Hepatocyte (in vitro differentiated cells): Measurements from ENCODE around the gene HOXD8. TPM values are rescaled to one million over a fixed set of nuclear protein-coding genes. Genes with fewer than 3 reads are reported as not detected.

ENCODE experiments used
- DNase-seq: peaks from one replicate; pipeline ENCODE4 v3.0.0-alpha.2; 2016; ENCODE audit warnings: low spot score
- H2AFZ ChIP-seq: fragments of 200-600 bp; sonication (generic); 2 replicates; pipeline ENCODE4 v1.6.0; 2016; ENCODE audit warnings: antibody characterized with exemption, mild to moderate bottlenecking
- H3K27ac ChIP-seq: fragments of 200-600 bp; sonication (generic); 2 replicates; pipeline ENCODE4 v1.5.1; 2016; ENCODE audit warnings: mild to moderate bottlenecking
- H3K27me3 ChIP-seq: fragments of 200-600 bp; sonication (generic); 2 replicates; pipeline ENCODE4 v1.6.1; 2016
- H3K36me3 ChIP-seq: fragments of 200-600 bp; sonication (generic); replicated peaks from 2 replicates; pipeline ENCODE4 v1.5.1; 2016; ENCODE audit warnings: low read depth; ENCODE audit not compliant: insufficient read depth
- H3K4me1 ChIP-seq: fragments of 200-600 bp; sonication (generic); 2 replicates; pipeline ENCODE4 v1.5.1; 2016; ENCODE audit warnings: mild to moderate bottlenecking, moderate library complexity; ENCODE audit not compliant: insufficient read depth
- H3K4me2 ChIP-seq: fragments of 200-600 bp; sonication (generic); 2 replicates; pipeline ENCODE4 v1.6.0; 2016
- H3K4me3 ChIP-seq: fragments of 200-600 bp; sonication (generic); 2 replicates; pipeline ENCODE4 v1.5.1; 2016; ENCODE audit warnings: mild to moderate bottlenecking
- H3K79me2 ChIP-seq: fragments of 200-600 bp; sonication (generic); 2 replicates; pipeline ENCODE4 v1.6.0; 2017; ENCODE audit warnings: mild to moderate bottlenecking
- H3K9me2 ChIP-seq: fragments of 200-600 bp; sonication (generic); replicated peaks from 2 replicates; pipeline ENCODE4 v1.6.0; 2017; ENCODE audit warnings: mild to moderate bottlenecking; ENCODE audit not compliant: insufficient read depth
- H3K9me3 ChIP-seq: fragments of 200-600 bp; sonication (generic); 2 replicates; pipeline ENCODE4 v1.5.1; 2016; ENCODE audit warnings: low read depth, mild to moderate bottlenecking
- H4K20me1 ChIP-seq: fragments of 200-600 bp; sonication (generic); 2 replicates; pipeline ENCODE4 v1.6.0; 2016; ENCODE audit warnings: mild to moderate bottlenecking; ENCODE audit not compliant: insufficient read depth, poor library complexity, severe bottlenecking
- EZH2 ChIP-seq: fragments of 200-600 bp; sonication (generic); IDR thresholded peaks from 2 replicates; pipeline ENCODE4 v1.6.1; 2016; ENCODE audit warnings: antibody characterized with exemption, mild to moderate bottlenecking, borderline replicate concordance
- EZH2phosphoT487 ChIP-seq: fragments of 200-600 bp; sonication (generic); IDR thresholded peaks from one replicate; pipeline ENCODE4 v1.6.1; 2018; ENCODE audit warnings: antibody characterized with exemption, mild to moderate bottlenecking, low read depth, moderate library complexity; ENCODE audit not compliant: unreplicated experiment, severe bottlenecking
- WGBS: methylation state at CpG from one replicate; pipeline ENCODE4 v1.1.6; 2016; ENCODE audit warnings: low lambda C conversion rate; ENCODE audit errors: missing lambda C conversion rate; 5-methylcytosine and 5-hydroxymethylcytosine counted together
- polyA plus RNA-seq: library from polyadenylated mRNA; unstranded; fragments of >200 nt; fragmentation: Nextera tagmentation; extraction: Ambion mirVana; gene quantifications from 2 replicates; pipeline ENCODE4 v1.2.1, GENCODE V29; 2016
- total RNA-seq: library from RNA; depleted of rRNA; stranded (reverse); fragments of >200 nt; gene quantifications from 2 replicates; pipeline ENCODE4 v1.2.3, GENCODE V29; 2014
- TF ChIP-seq, protein P1 (sequence below): fragments of 200-600 bp; sonication (generic); IDR thresholded peaks from 2 replicates; pipeline ENCODE4 v1.5.1; 2016; ENCODE audit warnings: antibody characterized with exemption, mild to moderate bottlenecking; ENCODE audit not compliant: poor library complexity

Gene HOXD8
- total and polyA plus RNA-seq, 2 experiments from 2014 or later: 1.3 TPM; not detected in 1

GRCh38 chr2:176173567-176174381 lies 44.3 kb downstream of the HOXD8 start:
- H3K4me2 ChIP-seq: peak overlapping the region; percentile 62
- no peak overlapping the region for H3K27ac ChIP-seq
- peaks cover 17% of the 10 kb centered on the region for H3K4me1 ChIP-seq
- no peaks in the 10 kb centered on the region for H3K9me2 ChIP-seq
- H3K9me3 ChIP-seq: no peaks in the 10 kb centered on the region
- TF ChIP-seq EZH2: no peak
- TF ChIP-seq EZH2phosphoT487: peak; percentile 57
- H2AFZ ChIP-seq: no peak overlapping the region
- H4K20me1 ChIP-seq: no peaks in the 10 kb centered on the region
- H3K27me3 ChIP-seq: peaks cover 100% of the 10 kb centered on the region
- WGBS: 22% methylated on average over 7 of the region's 7 CpGs
- no peak overlapping the region for H3K4me3 ChIP-seq
- H3K36me3 ChIP-seq: no peaks in the 10 kb centered on the region
- no peak for DNase-seq
- H3K79me2 ChIP-seq: no peaks in the 10 kb centered on the region

- H3K79me2 ChIP-seq: no peaks in the 10 kb centered on the region
- no peaks in the 10 kb centered on the region for H4K20me1 ChIP-seq
- peak overlapping the region; percentile 62 for H3K4me2 ChIP-seq
- no peak overlapping the region for H3K4me3 ChIP-seq
- TF ChIP-seq, protein P1, sequence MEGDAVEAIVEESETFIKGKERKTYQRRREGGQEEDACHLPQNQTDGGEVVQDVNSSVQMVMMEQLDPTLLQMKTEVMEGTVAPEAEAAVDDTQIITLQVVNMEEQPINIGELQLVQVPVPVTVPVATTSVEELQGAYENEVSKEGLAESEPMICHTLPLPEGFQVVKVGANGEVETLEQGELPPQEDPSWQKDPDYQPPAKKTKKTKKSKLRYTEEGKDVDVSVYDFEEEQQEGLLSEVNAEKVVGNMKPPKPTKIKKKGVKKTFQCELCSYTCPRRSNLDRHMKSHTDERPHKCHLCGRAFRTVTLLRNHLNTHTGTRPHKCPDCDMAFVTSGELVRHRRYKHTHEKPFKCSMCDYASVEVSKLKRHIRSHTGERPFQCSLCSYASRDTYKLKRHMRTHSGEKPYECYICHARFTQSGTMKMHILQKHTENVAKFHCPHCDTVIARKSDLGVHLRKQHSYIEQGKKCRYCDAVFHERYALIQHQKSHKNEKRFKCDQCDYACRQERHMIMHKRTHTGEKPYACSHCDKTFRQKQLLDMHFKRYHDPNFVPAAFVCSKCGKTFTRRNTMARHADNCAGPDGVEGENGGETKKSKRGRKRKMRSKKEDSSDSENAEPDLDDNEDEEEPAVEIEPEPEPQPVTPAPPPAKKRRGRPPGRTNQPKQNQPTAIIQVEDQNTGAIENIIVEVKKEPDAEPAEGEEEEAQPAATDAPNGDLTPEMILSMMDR: no peak
- TF ChIP-seq EZH2phosphoT487: no peak
- no peak for TF ChIP-seq EZH2
- peaks cover 17% of the 10 kb centered on the region for H3K4me1 ChIP-seq
- H2AFZ ChIP-seq: no peak overlapping the region
- H3K9me2 ChIP-seq: no peaks in the 10 kb centered on the region
- no peak overlapping the region for H3K27ac ChIP-seq
- H3K36me3 ChIP-seq: no peaks in the 10 kb centered on the region
- 3% methylated on average over 14 of the region's 14 CpGs for WGBS
- peaks cover 100% of the 10 kb centered on the region for H3K27me3 ChIP-seq
- DNase-seq: no peak
- H3K9me3 ChIP-seq: no peaks in the 10 kb centered on the region
Observed at GRCh38 chr2:176174382-176174823, 44.9 kb downstream of the HOXD8 start.

DNA sequence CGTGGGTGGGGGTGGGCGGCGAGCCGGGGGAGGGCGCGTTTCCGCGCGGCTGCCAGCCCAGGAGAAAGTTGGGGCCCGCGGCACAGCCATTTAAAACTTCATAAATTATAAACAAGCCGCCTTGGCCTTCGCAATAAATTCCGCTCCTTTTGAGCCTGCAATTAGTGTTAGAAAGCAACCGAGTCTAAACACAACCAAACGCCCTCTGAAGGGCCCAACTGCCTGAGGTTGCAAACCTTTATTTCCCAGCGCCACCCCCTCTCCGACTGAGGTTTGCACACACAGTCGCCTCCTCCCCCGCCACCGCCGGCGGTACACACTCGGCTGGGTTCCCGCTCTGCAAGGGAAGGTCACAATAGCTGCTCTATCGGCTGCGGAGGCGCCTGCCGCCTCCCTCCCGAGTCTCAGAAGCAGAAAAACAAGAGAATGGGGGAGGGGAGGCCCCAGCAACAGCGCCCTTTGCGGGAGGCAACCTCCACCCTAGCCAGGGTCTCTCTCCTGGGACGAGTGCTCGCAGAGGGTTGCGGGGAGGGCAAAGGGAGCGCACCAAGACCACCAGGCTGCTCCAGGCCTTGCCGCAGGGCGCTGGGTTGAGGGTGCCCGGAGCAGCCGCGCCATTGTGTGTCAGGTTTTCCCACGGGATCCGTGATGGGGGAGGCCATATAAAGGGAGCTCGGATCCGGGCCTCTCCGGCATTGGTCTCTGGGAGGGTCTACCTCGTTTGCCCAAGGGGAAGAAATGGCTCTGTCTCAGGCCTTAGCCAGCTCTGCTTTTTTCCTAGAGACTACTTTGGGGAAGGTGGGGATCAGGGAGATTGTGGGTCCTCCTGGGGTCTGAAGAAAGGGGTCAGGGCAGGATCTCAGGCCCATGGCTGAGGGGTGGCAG lies 45.6 kb downstream of the HOXD8 start:
- TF ChIP-seq, protein P1: no peak
- peak; percentile 39 for TF ChIP-seq EZH2phosphoT487
- TF ChIP-seq EZH2: peak; percentile 94
- Histone ChIP-seq H3K27me3 (peaks cover 100% of the 10 kb centered on the region), H3K79me2 (no peaks in the 10 kb centered on the region), H4K20me1 (no peaks in the 10 kb centered on the region), H3K9me2 (no peaks in the 10 kb centered on the region), H2AFZ (no peak overlapping the region), H3K9me3 (no peaks in the 10 kb centered on the region), H3K4me3 (no peak overlapping the region), H3K4me2 (peak overlapping the region; percentile 62), H3K4me1 (peaks cover 17% of the 10 kb centered on the region), H3K27ac (no peak overlapping the region), H3K36me3 (no peaks in the 10 kb centered on the region)
- DNase-seq: no peak
- 10% methylated on average over 45 of the region's 47 CpGs for WGBS
